Measurements from ENCODE around the gene DCBLD2.

Gene DCBLD2

GRCh38 chr3:98769448-98769847, 132.0 kb downstream of the DCBLD2 start:
- no peak for DNase-seq (ENCODE audit: low read depth in 2 of 2)

- DNase-seq (ENCODE audit: low read depth in 2 of 2): no peak
These were observed 132.5 kb downstream of the DCBLD2 start for GRCh38 chr3:98768961-98769360.

GRCh38 chr3:98766924-98767323, 134.6 kb downstream of the DCBLD2 start:
- DNase-seq (ENCODE audit: low read depth in 2 of 2): no peak

- DNase-seq (ENCODE audit: low read depth in 2 of 2): no peak
These were observed 135.8 kb downstream of the DCBLD2 start for GRCh38 chr3:98765721-98766120.

GRCh38 chr3:98764472-98764884, 137.0 kb downstream of the DCBLD2 start:
- no peak for DNase-seq (ENCODE audit: low read depth in 2 of 2)

- no peak for DNase-seq (ENCODE audit: low read depth in 2 of 2)
These were observed 137.6 kb downstream of the DCBLD2 start for GRCh38 chr3:98763819-98764418.

GRCh38 chr3:98763076-98763475, 138.4 kb downstream of the DCBLD2 start, which contains the start of gene ST3GAL6:
Gene ST3GAL6, plus strand, starts transcription at chr3:98763340. Its CDS starts 5,101 bp downstream, at chr3:98768441.
- no peak for DNase-seq (ENCODE audit: low read depth in 2 of 2)

GRCh38 chr3:98761643-98762229, 139.8 kb downstream of the DCBLD2 start:
- no peak for DNase-seq (ENCODE audit: low read depth in 2 of 2)

GRCh38 chr3:98759629-98760028, 141.9 kb downstream of the DCBLD2 start:
- no peak for DNase-seq (ENCODE audit: low read depth in 2 of 2)

- DNase-seq (ENCODE audit: low read depth in 2 of 2): no peak
These were observed 145.9 kb downstream of the DCBLD2 start for GRCh38 chr3:98755601-98756000.

GRCh38 chr3:98754483-98754882, 147.0 kb downstream of the DCBLD2 start:
- no peak for DNase-seq (ENCODE audit: low read depth in 2 of 2)

- DNase-seq (ENCODE audit: low read depth in 2 of 2): no peak
These were observed 151.1 kb downstream of the DCBLD2 start for GRCh38 chr3:98750276-98750919.

- no peak for DNase-seq (ENCODE audit: low read depth in 2 of 2)
These were observed 154.6 kb downstream of the DCBLD2 start for GRCh38 chr3:98746882-98747281.

- DNase-seq (ENCODE audit: low read depth in 2 of 2): no peak
These were observed 155.4 kb downstream of the DCBLD2 start for GRCh38 chr3:98746122-98746521.
